Hepatocyte (in vitro differentiated cells): ENCODE data around the gene MSTO1. TPM values are rescaled to one million over a fixed set of nuclear protein-coding genes. Genes with fewer than 3 reads are reported as not detected.
"Not testable (repeated sequence)": the region's sequence is repeated elsewhere in the genome, so short reads cannot be mapped to it uniquely, and the experiment has no call there.

ENCODE experiments used
- DNase-seq: peaks from one replicate; pipeline ENCODE4 v3.0.0-alpha.2; 2016; ENCODE audit warnings: low spot score
- H2AFZ ChIP-seq: fragments of 200-600 bp; sonication (generic); 2 replicates; pipeline ENCODE4 v1.6.0; 2016; ENCODE audit warnings: antibody characterized with exemption, mild to moderate bottlenecking
- H3K27ac ChIP-seq: fragments of 200-600 bp; sonication (generic); 2 replicates; pipeline ENCODE4 v1.5.1; 2016; ENCODE audit warnings: mild to moderate bottlenecking
- H3K27me3 ChIP-seq: fragments of 200-600 bp; sonication (generic); 2 replicates; pipeline ENCODE4 v1.6.1; 2016
- H3K36me3 ChIP-seq: fragments of 200-600 bp; sonication (generic); replicated peaks from 2 replicates; pipeline ENCODE4 v1.5.1; 2016; ENCODE audit warnings: low read depth; ENCODE audit not compliant: insufficient read depth
- H3K4me1 ChIP-seq: fragments of 200-600 bp; sonication (generic); 2 replicates; pipeline ENCODE4 v1.5.1; 2016; ENCODE audit warnings: mild to moderate bottlenecking, moderate library complexity; ENCODE audit not compliant: insufficient read depth
- H3K4me2 ChIP-seq: fragments of 200-600 bp; sonication (generic); 2 replicates; pipeline ENCODE4 v1.6.0; 2016
- H3K4me3 ChIP-seq: fragments of 200-600 bp; sonication (generic); 2 replicates; pipeline ENCODE4 v1.5.1; 2016; ENCODE audit warnings: mild to moderate bottlenecking
- H3K79me2 ChIP-seq: fragments of 200-600 bp; sonication (generic); 2 replicates; pipeline ENCODE4 v1.6.0; 2017; ENCODE audit warnings: mild to moderate bottlenecking
- H3K9me2 ChIP-seq: fragments of 200-600 bp; sonication (generic); replicated peaks from 2 replicates; pipeline ENCODE4 v1.6.0; 2017; ENCODE audit warnings: mild to moderate bottlenecking; ENCODE audit not compliant: insufficient read depth
- H3K9me3 ChIP-seq: fragments of 200-600 bp; sonication (generic); 2 replicates; pipeline ENCODE4 v1.5.1; 2016; ENCODE audit warnings: low read depth, mild to moderate bottlenecking
- H4K20me1 ChIP-seq: fragments of 200-600 bp; sonication (generic); 2 replicates; pipeline ENCODE4 v1.6.0; 2016; ENCODE audit warnings: mild to moderate bottlenecking; ENCODE audit not compliant: insufficient read depth, poor library complexity, severe bottlenecking
- CTCF ChIP-seq: fragments of 200-600 bp; sonication (generic); IDR thresholded peaks from 2 replicates; pipeline ENCODE4 v1.5.1; 2016; ENCODE audit warnings: antibody characterized with exemption, mild to moderate bottlenecking; ENCODE audit not compliant: poor library complexity
- EZH2 ChIP-seq: fragments of 200-600 bp; sonication (generic); IDR thresholded peaks from 2 replicates; pipeline ENCODE4 v1.6.1; 2016; ENCODE audit warnings: antibody characterized with exemption, mild to moderate bottlenecking, borderline replicate concordance
- EZH2phosphoT487 ChIP-seq: fragments of 200-600 bp; sonication (generic); IDR thresholded peaks from one replicate; pipeline ENCODE4 v1.6.1; 2018; ENCODE audit warnings: antibody characterized with exemption, mild to moderate bottlenecking, low read depth, moderate library complexity; ENCODE audit not compliant: unreplicated experiment, severe bottlenecking
- WGBS: methylation state at CpG from one replicate; pipeline ENCODE4 v1.1.6; 2016; ENCODE audit warnings: low lambda C conversion rate; ENCODE audit errors: missing lambda C conversion rate; 5-methylcytosine and 5-hydroxymethylcytosine counted together
- polyA plus RNA-seq: library from polyadenylated mRNA; unstranded; fragments of >200 nt; fragmentation: Nextera tagmentation; extraction: Ambion mirVana; gene quantifications from 2 replicates; pipeline ENCODE4 v1.2.1, GENCODE V29; 2016
- total RNA-seq: library from RNA; depleted of rRNA; stranded (reverse); fragments of >200 nt; gene quantifications from 2 replicates; pipeline ENCODE4 v1.2.3, GENCODE V29; 2014

Gene MSTO1
- total and polyA plus RNA-seq, 2 experiments from 2014 or later, result 15.1 to 43.4 TPM

GRCh38 chr1:155640367-155640766, 30.3 kb downstream of the MSTO1 start:
- no peaks in the 10 kb centered on the region for H3K27me3 ChIP-seq
- no peaks in the 10 kb centered on the region for H3K36me3 ChIP-seq
- no peaks in the 10 kb centered on the region for H3K79me2 ChIP-seq
- no peaks in the 10 kb centered on the region for H3K9me2 ChIP-seq
- TF ChIP-seq CTCF (no peak), EZH2 (no peak)
- no peaks in the 10 kb centered on the region for H4K20me1 ChIP-seq
- H2AFZ ChIP-seq, result no peak overlapping the region
- H3K4me2 ChIP-seq, result no peak overlapping the region
- H3K4me1 ChIP-seq, result no peaks in the 10 kb centered on the region
- no peak overlapping the region for H3K4me3 ChIP-seq
- no peak for DNase-seq
- H3K9me3 ChIP-seq, result peaks cover 3% of the 10 kb centered on the region
- H3K27ac ChIP-seq, result no peak overlapping the region

- H3K9me3 ChIP-seq, H3K4me1 ChIP-seq, H3K36me3 ChIP-seq, H4K20me1 ChIP-seq, H3K4me3 ChIP-seq, H3K27me3 ChIP-seq, H3K27ac ChIP-seq, H3K79me2 ChIP-seq, H3K9me2 ChIP-seq, H3K4me2 ChIP-seq, DNase-seq, H2AFZ ChIP-seq: not testable (repeated sequence)
- WGBS, result 85% methylated on average over 11 of the region's 11 CpGs
Measured at GRCh38 chr1:155642559-155643180, 32.7 kb downstream of the MSTO1 start.

- H3K79me2 ChIP-seq, result no peaks in the 10 kb centered on the region
- no peak overlapping the region for H2AFZ ChIP-seq
- no peak overlapping the region for H3K27ac ChIP-seq
- no peak overlapping the region for H3K4me3 ChIP-seq
- H3K9me2 ChIP-seq, result no peaks in the 10 kb centered on the region
- H3K36me3 ChIP-seq, result no peaks in the 10 kb centered on the region
- H3K9me3 ChIP-seq, result peaks cover 3% of the 10 kb centered on the region
- TF ChIP-seq CTCF (no peak), EZH2 (no peak), EZH2phosphoT487 (no peak)
- H4K20me1 ChIP-seq, result no peaks in the 10 kb centered on the region
- 94% methylated on average over 3 of the region's 3 CpGs for WGBS
- no peaks in the 10 kb centered on the region for H3K27me3 ChIP-seq
- H3K4me1 ChIP-seq, result no peaks in the 10 kb centered on the region
- DNase-seq, result no peak
- H3K4me2 ChIP-seq, result no peak overlapping the region
Measured at GRCh38 chr1:155643230-155643629, 33.2 kb downstream of the MSTO1 start.

- H3K36me3 ChIP-seq, result no peaks in the 10 kb centered on the region
- no peak for TF ChIP-seq CTCF
- no peak for TF ChIP-seq EZH2phosphoT487
- no peak for TF ChIP-seq EZH2
- no peak for DNase-seq
- H3K27ac ChIP-seq, result no peak overlapping the region
- H3K4me1 ChIP-seq, result no peaks in the 10 kb centered on the region
- no peaks in the 10 kb centered on the region for H3K9me2 ChIP-seq
- peaks cover 3% of the 10 kb centered on the region for H3K9me3 ChIP-seq
- H3K27me3 ChIP-seq, result no peaks in the 10 kb centered on the region
- no peak overlapping the region for H2AFZ ChIP-seq
- H3K4me3 ChIP-seq, result no peak overlapping the region
- no peaks in the 10 kb centered on the region for H3K79me2 ChIP-seq
- WGBS, result 86% methylated on average over 4 of the region's 4 CpGs
- H4K20me1 ChIP-seq, result no peaks in the 10 kb centered on the region
- H3K4me2 ChIP-seq, result no peak overlapping the region
Measured at GRCh38 chr1:155645034-155645598, 35.1 kb downstream of the MSTO1 start.
